ENCODE data around the gene ARID3C.

GRCh38 chr9:34650816-34651215 lies 21.9 kb upstream of the ARID3C start:
- no peak for TF ChIP-seq CTCF (conservative IDR thresholded peaks at IDR 0.05; ENCODE audit: low read length)
- TF ChIP-seq EZH2phosphoT487 (IDR thresholded peaks at IDR 0.05; ENCODE audit: borderline replicate concordance, low read depth, low read length) = no peak

All from OCI-LY7 (cell line).